WTC11 (cell line): Measurements from ENCODE around the gene PDCD5.
"Not testable (repeated sequence)": the region's sequence is repeated elsewhere in the genome, so short reads cannot be mapped to it uniquely, and the experiment has no call there.

Experiments
- ATF1 ChIP-seq: sonication (generic); formaldehyde crosslinking; IDR thresholded peaks from 2 replicates; pipeline ENCODE4 v1.8.1; 2023; ENCODE audit warnings: mild to moderate bottlenecking, moderate library complexity, missing genetic modification reagents
- ATF3 ChIP-seq: sonication (generic); formaldehyde crosslinking; conservative IDR thresholded peaks from 2 replicates; pipeline ENCODE4 v1.8.1; 2022; ENCODE audit warnings: mild to moderate bottlenecking, missing genetic modification reagents
- CDX4 ChIP-seq: fragments of 250-450 bp; sonication (Bioruptor Pico); IDR thresholded peaks from 2 replicates; pipeline ENCODE4 v1.9.0; 2021; ENCODE audit warnings: moderate library complexity, mild to moderate bottlenecking, inconsistent platforms, borderline replicate concordance
- CTCF ChIP-seq: fragments of 200-600 bp; IDR thresholded peaks from 2 replicates; pipeline ENCODE4 v1.8.0; 2022; ENCODE audit warnings: antibody characterized with exemption
- ETV6 ChIP-seq: sonication (generic); formaldehyde crosslinking; IDR thresholded peaks from 2 replicates; pipeline ENCODE4 v1.8.1; 2022; ENCODE audit warnings: mild to moderate bottlenecking, missing genetic modification reagents
- HMGXB4 ChIP-seq: sonication (generic); formaldehyde crosslinking; IDR thresholded peaks from 2 replicates; pipeline ENCODE4 v1.8.1; 2023; ENCODE audit warnings: mild to moderate bottlenecking, moderate library complexity, missing genetic modification reagents
- KAT7 ChIP-seq: sonication (generic); formaldehyde crosslinking; IDR thresholded peaks from 2 replicates; pipeline ENCODE4 v1.8.1; 2023; ENCODE audit warnings: missing genetic modification reagents, mild to moderate bottlenecking, borderline replicate concordance
- NFE2L1 ChIP-seq: sonication (generic); formaldehyde crosslinking; IDR thresholded peaks from 2 replicates; pipeline ENCODE4 v1.8.1; 2023; ENCODE audit warnings: missing genetic modification reagents
- SMAD3 ChIP-seq: sonication (generic); formaldehyde crosslinking; IDR thresholded peaks from 2 replicates; pipeline ENCODE4 v1.8.0; 2022; ENCODE audit warnings: missing genetic modification reagents, mild to moderate bottlenecking, borderline replicate concordance
- SMAD4 ChIP-seq: sonication (generic); formaldehyde crosslinking; IDR thresholded peaks from 2 replicates; pipeline ENCODE4 v1.8.0; 2022; ENCODE audit warnings: mild to moderate bottlenecking, missing genetic modification reagents
- TCF7 ChIP-seq: sonication (generic); formaldehyde crosslinking; IDR thresholded peaks from 2 replicates; pipeline ENCODE4 v1.8.0; 2022; ENCODE audit warnings: mild to moderate bottlenecking, low read depth, missing genetic modification reagents, moderate library complexity

GRCh38 chr19:32541376-32541775 lies 39.6 kb upstream of the PDCD5 start:
- TF ChIP-seq KAT7 (CRISPR knock-in tag); SMAD3 (CRISPR knock-in tag); ATF1 (CRISPR knock-in tag); CTCF; SMAD4 (CRISPR knock-in tag); ATF3; HMGXB4 (CRISPR knock-in tag); CDX4 (CRISPR knock-in tag); ETV6 (CRISPR knock-in tag); NFE2L1 (CRISPR knock-in tag); TCF7: not testable (repeated sequence)
